Dedifferentiated amniotic fluid mesenchymal stem cell (primary cell): ENCODE results near the gene RILPL2.
"Not testable (repeated sequence)": the region's sequence is repeated elsewhere in the genome, so short reads cannot be mapped to it uniquely, and the experiment has no call there.

Experiments used
- DNase-seq: peaks from one replicate; pipeline ENCODE4 v3.0.0-alpha.2; 2016; ENCODE audit errors: extremely low spot score

RILPL2 gene

GRCh38 chr12:123436017-123436964 lies at the start of gene RILPL2:
TSS of gene RILPL2 (minus strand) at chr12:123436684. CDS start at chr12:123436420, 264 bp downstream.
- DNase-seq: peak; percentile 49

GRCh38 chr12:123485756-123486155 lies 49.3 kb upstream of the RILPL2 start:
- no peak for DNase-seq

- no peak for DNase-seq
Observed at GRCh38 chr12:123483602-123484248, 47.2 kb upstream of the RILPL2 start.

- no peak for DNase-seq
Observed at GRCh38 chr12:123482876-123483275, 46.4 kb upstream of the RILPL2 start.

GRCh38 chr12:123481251-123481650 lies 44.8 kb upstream of the RILPL2 start:
- DNase-seq: not testable (repeated sequence)

- no peak for DNase-seq
Observed at GRCh38 chr12:123479442-123480180, 43.1 kb upstream of the RILPL2 start.

- no peak for DNase-seq
Observed at GRCh38 chr12:123478762-123479161, 42.3 kb upstream of the RILPL2 start.

- DNase-seq: no peak
Observed at GRCh38 chr12:123478069-123478468, 41.6 kb upstream of the RILPL2 start.

- DNase-seq: no peak
Observed at GRCh38 chr12:123475246-123475703, 38.8 kb upstream of the RILPL2 start.

- no peak for DNase-seq
Observed at GRCh38 chr12:123474485-123475245, 38.2 kb upstream of the RILPL2 start.

GRCh38 chr12:123472438-123472849 lies 36.0 kb upstream of the RILPL2 start:
- DNase-seq: no peak

GRCh38 chr12:123471374-123472068 lies 35.0 kb upstream of the RILPL2 start:
- DNase-seq: no peak

- DNase-seq: no peak
Observed at GRCh38 chr12:123469978-123470377, 33.5 kb upstream of the RILPL2 start.

- no peak for DNase-seq
Observed at GRCh38 chr12:123468786-123469185, 32.3 kb upstream of the RILPL2 start.

- DNase-seq: no peak
Observed at GRCh38 chr12:123465084-123465483, 28.6 kb upstream of the RILPL2 start.

GRCh38 chr12:123463174-123463573 lies 26.7 kb upstream of the RILPL2 start:
- not testable (repeated sequence) for DNase-seq

GRCh38 chr12:123457980-123458779 lies 21.7 kb upstream of the RILPL2 start, which contains the start of gene SNRNP35:
TSS of gene SNRNP35 (plus strand) at chr12:123458139. CDS start at chr12:123465541, 7,402 bp downstream.
- DNase-seq: peak; percentile 63

- DNase-seq: no peak
Observed at GRCh38 chr12:123453165-123453564, 16.7 kb upstream of the RILPL2 start.

- not testable (repeated sequence) for DNase-seq
Observed at GRCh38 chr12:123452276-123452550, 15.7 kb upstream of the RILPL2 start.

- no peak for DNase-seq
Observed at GRCh38 chr12:123450636-123451035, 14.2 kb upstream of the RILPL2 start.
